GM23248 (cell line): ENCODE data around the gene PARP3. TPM values are rescaled to one million over a fixed set of nuclear protein-coding genes. Genes with fewer than 3 reads are reported as not detected.

Experiments
- DNase-seq: peaks from one replicate; pipeline ENCODE4 v3.0.0-alpha.2; 2015
- H2AFZ ChIP-seq: fragments of 200-600 bp; sonication (generic); 2 replicates; pipeline ENCODE4 v1.6.1; 2016; ENCODE audit warnings: antibody characterized with exemption
- H3F3A ChIP-seq: fragments of 200-600 bp; sonication (generic); 2 replicates; pipeline ENCODE4 v1.6.1; 2016; ENCODE audit warnings: mild to moderate bottlenecking, antibody characterized with exemption, mixed run types; ENCODE audit not compliant: insufficient read depth
- H3K27ac ChIP-seq: fragments of 200-600 bp; sonication (generic); 2 replicates; pipeline ENCODE4 v1.5.1; 2016; ENCODE audit warnings: mild to moderate bottlenecking
- H3K27me3 ChIP-seq: fragments of 200-600 bp; sonication (generic); replicated peaks from 2 replicates; pipeline ENCODE4 v1.6.1; 2016; ENCODE audit warnings: mild to moderate bottlenecking; ENCODE audit not compliant: insufficient read depth
- H3K36me3 ChIP-seq: fragments of 200-600 bp; sonication (generic); 2 replicates; pipeline ENCODE4 v1.6.1; 2016; ENCODE audit warnings: low read depth, mild to moderate bottlenecking
- H3K4me1 ChIP-seq: fragments of 200-600 bp; sonication (generic); 2 replicates; pipeline ENCODE4 v1.6.1; 2016; ENCODE audit warnings: mild to moderate bottlenecking; ENCODE audit not compliant: insufficient read depth
- H3K4me2 ChIP-seq: fragments of 200-600 bp; sonication (generic); one replicate; pipeline ENCODE4 v1.6.1; 2016; ENCODE audit warnings: mild to moderate bottlenecking; ENCODE audit not compliant: unreplicated experiment
- H3K4me3 ChIP-seq: fragments of 200-600 bp; sonication (generic); 2 replicates; pipeline ENCODE4 v1.5.1; 2016; ENCODE audit warnings: mild to moderate bottlenecking
- H3K79me2 ChIP-seq: fragments of 200-600 bp; sonication (generic); 2 replicates; pipeline ENCODE4 v1.6.1; 2016; ENCODE audit warnings: mild to moderate bottlenecking; ENCODE audit not compliant: insufficient read depth
- H3K9ac ChIP-seq: fragments of 200-600 bp; sonication (generic); 2 replicates; pipeline ENCODE4 v1.6.1; 2016; ENCODE audit warnings: mild to moderate bottlenecking
- H3K9me2 ChIP-seq: fragments of 200-600 bp; sonication (generic); 2 replicates; pipeline ENCODE4 v1.6.1; 2016; ENCODE audit warnings: mixed run types, mild to moderate bottlenecking, moderate library complexity; ENCODE audit not compliant: insufficient read depth
- H3K9me3 ChIP-seq: fragments of 200-600 bp; sonication (generic); one replicate; pipeline ENCODE4 v1.6.1; 2017; ENCODE audit warnings: low read depth
- H4K20me1 ChIP-seq: fragments of 200-600 bp; sonication (generic); 2 replicates; pipeline ENCODE4 v1.6.0; 2016; ENCODE audit not compliant: insufficient read depth
- EZH2 ChIP-seq: fragments of 200-600 bp; sonication (generic); IDR thresholded peaks from 2 replicates; pipeline ENCODE4 v1.6.1; 2018; ENCODE audit warnings: antibody characterized with exemption, mild to moderate bottlenecking; ENCODE audit not compliant: insufficient read depth, poor library complexity, severe bottlenecking
- EZH2phosphoT487 ChIP-seq: fragments of 200-600 bp; sonication (generic); IDR thresholded peaks from 2 replicates; pipeline ENCODE4 v1.6.1; 2018; ENCODE audit warnings: antibody characterized with exemption, moderate library complexity, mild to moderate bottlenecking, low read depth; ENCODE audit not compliant: insufficient read depth
- WGBS, 2 experiments: methylation state at CpG; one replicate each; pipeline ENCODE4 v1.1.6; 2015 to 2017; ENCODE audit warnings: low lambda C conversion rate in 2 of 2, low coverage in 1 of 2; ENCODE audit errors: missing lambda C conversion rate in 2 of 2; 5-methylcytosine and 5-hydroxymethylcytosine counted together
- in situ Hi-C: fragments of 300-500 bp; cut with MboI; formaldehyde crosslinking; loops from 2 replicates; pipeline ENCODE4 v1.15.0; 2020
- polyA plus RNA-seq: library from polyadenylated mRNA; unstranded; fragments of >200 nt; fragmentation: Nextera tagmentation; extraction: Ambion mirVana; gene quantifications from 2 replicates; pipeline ENCODE4 v1.2.1, GENCODE V29; 2016
- total RNA-seq: library from RNA; depleted of rRNA; stranded (reverse); fragments of >200 nt; shearing (Covaris generic); gene quantifications from 2 replicates; pipeline ENCODE4 v1.2.3, GENCODE V29; 2014

Gene PARP3
- total and polyA plus RNA-seq, 2 experiments from 2014 or later: 60.4 to 80.4 TPM

DNA sequence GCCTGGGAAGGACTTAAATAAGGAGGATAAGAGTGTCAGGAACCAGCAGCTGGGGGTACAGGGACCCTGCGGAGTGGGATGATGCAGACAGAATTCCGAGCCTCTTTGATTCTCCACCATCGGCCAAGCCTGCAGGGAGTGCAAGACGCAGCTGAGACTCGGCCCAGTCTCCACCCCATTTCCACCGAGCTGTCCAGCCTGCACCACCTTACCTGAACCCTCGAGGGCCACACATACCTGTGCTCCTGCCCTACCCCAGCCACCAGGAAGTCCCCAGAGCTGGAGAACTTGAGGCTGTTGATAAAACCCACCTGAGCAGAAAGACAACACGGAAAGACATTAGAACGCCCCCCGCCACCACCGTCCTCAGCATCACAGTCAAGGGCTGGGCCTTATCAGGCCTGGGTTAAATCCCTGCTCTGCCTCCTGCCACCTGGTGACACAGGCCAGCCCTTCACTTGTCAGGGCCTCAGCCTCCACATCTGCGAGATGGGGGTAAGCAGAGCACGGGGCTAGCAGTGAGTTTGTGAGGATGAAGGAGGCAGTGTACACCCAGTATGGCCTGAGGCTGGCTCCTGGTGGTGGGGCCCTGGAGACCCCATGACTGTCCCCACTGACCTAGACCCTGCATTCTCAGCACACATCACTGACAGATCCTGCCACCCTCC is 8.6 kb upstream of the PARP3 start:
- Histone ChIP-seq H3K9me3 (no peaks in the 10 kb centered on the region), H3K36me3 (no peaks in the 10 kb centered on the region; the same call in 1 of the 2 replicates), H3F3A (no peaks in the 10 kb centered on the region), H3K27ac (no peak overlapping the region), H3K4me2 (no peak overlapping the region), H2AFZ (no peak overlapping the region), H3K9me2 (no peaks in the 10 kb centered on the region), H3K4me3 (no peak overlapping the region), H3K9ac (no peak overlapping the region), H4K20me1 (no peaks in the 10 kb centered on the region), H3K27me3 (no peaks in the 10 kb centered on the region), H3K79me2 (peaks cover 9% of the 10 kb centered on the region), H3K4me1 (no peaks in the 10 kb centered on the region)
- in situ Hi-C loops: no loop called here
- TF ChIP-seq EZH2phosphoT487: no peak
- DNase-seq: no peak
- WGBS, 2 experiments: 90 to 92% methylated on average over 10 to 13 of the region's 13 CpGs

DNA sequence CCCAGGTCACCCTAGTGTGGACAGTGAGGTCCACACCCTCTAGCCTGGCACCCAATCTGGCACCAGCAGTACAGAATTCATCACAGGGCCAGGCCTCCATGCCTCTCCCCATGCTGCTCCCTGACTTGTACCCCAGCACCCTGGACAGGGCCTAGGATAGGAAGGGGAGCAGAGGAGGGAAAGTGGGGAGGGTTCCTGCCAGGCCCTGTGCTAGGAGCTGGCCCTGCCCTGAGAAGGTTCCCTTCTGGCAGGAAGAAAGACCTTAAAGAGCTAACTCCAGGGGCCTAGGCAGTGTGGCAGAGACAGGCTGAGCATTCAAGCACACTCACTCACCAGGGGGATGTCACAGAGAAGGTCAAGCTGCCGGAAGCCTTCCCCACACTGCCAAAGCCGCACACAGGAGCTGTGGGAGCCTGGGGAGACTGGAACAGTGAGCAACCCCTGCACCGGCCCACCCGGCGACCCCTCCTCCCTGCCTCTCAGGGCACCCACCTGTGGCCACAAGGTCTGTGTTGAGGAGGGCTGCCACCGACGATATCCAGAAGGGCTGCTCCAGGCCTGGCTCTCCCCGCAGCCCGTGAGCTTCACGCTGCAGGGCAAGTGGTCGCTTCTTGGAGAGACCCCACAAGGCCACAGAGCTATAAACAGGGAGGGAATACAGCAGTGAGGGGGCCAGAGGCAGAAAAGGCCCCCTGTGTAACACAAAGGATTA is 7.9 kb upstream of the PARP3 start:
- H3K36me3 ChIP-seq: no peaks in the 10 kb centered on the region; the same call in 1 of the 2 replicates
- H3K27ac ChIP-seq: no peak overlapping the region
- no peak overlapping the region for H3K4me3 ChIP-seq
- no peak overlapping the region for H3K9ac ChIP-seq
- peaks cover 16% of the 10 kb centered on the region for H3K79me2 ChIP-seq
- H3K9me2 ChIP-seq: no peaks in the 10 kb centered on the region
- no peak overlapping the region for H2AFZ ChIP-seq
- H3K4me1 ChIP-seq: no peaks in the 10 kb centered on the region
- 94 to 97% methylated on average over 10 to 11 of the region's 11 CpGs for WGBS, 2 experiments
- in situ Hi-C loops: no loop called here
- H3K4me2 ChIP-seq: no peak overlapping the region
- no peaks in the 10 kb centered on the region for H3F3A ChIP-seq
- no peaks in the 10 kb centered on the region for H3K27me3 ChIP-seq
- H3K9me3 ChIP-seq: no peaks in the 10 kb centered on the region
- no peak for DNase-seq
- no peaks in the 10 kb centered on the region for H4K20me1 ChIP-seq
- TF ChIP-seq EZH2: no peak
- TF ChIP-seq EZH2phosphoT487: no peak

DNA sequence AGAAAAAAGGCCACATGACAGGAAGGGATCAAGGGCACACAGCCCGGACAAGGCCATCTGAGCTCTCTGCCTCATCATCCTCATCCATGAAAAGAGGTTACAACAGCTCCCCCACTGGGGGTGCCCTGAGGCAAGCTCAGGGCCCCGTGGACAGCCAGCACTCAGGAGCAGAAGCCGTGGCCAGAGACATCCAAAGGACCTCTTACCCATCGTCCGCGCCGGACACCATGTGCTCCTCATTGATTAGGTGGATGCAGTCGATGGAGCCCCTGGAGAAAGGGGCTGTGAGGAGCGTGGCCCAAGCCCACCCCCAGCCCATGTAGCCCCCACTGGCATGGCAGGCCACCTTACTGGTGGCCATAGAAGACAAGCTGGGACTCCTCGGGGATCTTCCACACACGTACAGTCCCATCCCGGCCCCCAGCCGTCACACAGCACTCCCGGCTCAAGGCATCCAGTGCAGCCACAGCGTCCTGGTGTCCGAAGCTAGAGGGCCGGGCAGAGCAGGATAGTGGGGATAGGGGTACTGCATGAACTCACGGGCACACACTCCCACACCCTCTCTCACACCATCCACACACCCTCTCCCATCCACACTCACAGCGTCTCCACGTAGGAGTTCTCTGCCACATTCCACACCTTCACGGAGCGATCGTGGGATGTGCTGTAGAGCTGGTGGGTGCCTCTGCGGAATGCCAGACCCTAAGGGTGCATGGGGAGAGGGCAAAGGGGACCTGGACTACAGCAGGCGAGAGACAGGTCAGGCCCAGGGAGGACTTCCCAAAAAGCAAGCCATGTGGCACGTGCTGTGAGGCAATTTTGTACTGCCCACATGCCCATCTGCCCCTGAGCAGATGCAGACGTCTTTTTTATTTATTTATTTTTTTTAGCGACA is 6.9 kb upstream of the PARP3 start:
- no peaks in the 10 kb centered on the region for H3K27me3 ChIP-seq
- no peak for TF ChIP-seq EZH2
- TF ChIP-seq EZH2phosphoT487: no peak
- no peaks in the 10 kb centered on the region for H3K9me2 ChIP-seq
- H3K36me3 ChIP-seq: no peaks in the 10 kb centered on the region; the same call in 1 of the 2 replicates
- H3K9ac ChIP-seq: no peak overlapping the region
- no peaks in the 10 kb centered on the region for H3K9me3 ChIP-seq
- H3K27ac ChIP-seq: no peak overlapping the region
- in situ Hi-C loops: no loop called here
- no peak overlapping the region for H2AFZ ChIP-seq
- H3K4me2 ChIP-seq: no peak overlapping the region
- 96% methylated on average over 28 of the region's 28 CpGs for WGBS, 2 experiments
- peaks cover 26% of the 10 kb centered on the region for H3K79me2 ChIP-seq
- no peak overlapping the region for H3K4me3 ChIP-seq
- no peaks in the 10 kb centered on the region for H4K20me1 ChIP-seq
- DNase-seq: no peak
- peaks cover 1% of the 10 kb centered on the region; the same call in 1 of the 2 replicates for H3F3A ChIP-seq
- peaks cover under 1% of the 10 kb centered on the region; the same call in 1 of the 2 replicates for H3K4me1 ChIP-seq
